ENCODE results near the gene TCL1B. TPM values are rescaled to one million over a fixed set of nuclear protein-coding genes. Genes with fewer than 3 reads are reported as not detected.

Gene TCL1B
- polyA plus RNA-seq, 3 donors: not detected

GRCh38 chr14:95651821-95652583, 34.2 kb upstream of the TCL1B start:
- Mint-ChIP-seq H3K27me3 (ENCODE audit: low read depth in 3 of 3) (peaks cover 2 to 9% (median 2%) of the 10 kb centered on the region in 3 donors), H3K9me3 (peaks cover 0 to 5% (median 2%) of the 10 kb centered on the region in 7 donors), H3K36me3 (no peaks in the 10 kb centered on the region), H3K27ac (no peak overlapping the region), H3K4me3 (no peak overlapping the region), H3K4me1 (no peaks in the 10 kb centered on the region)
- H4K20me1 ChIP-seq (ENCODE audit: insufficient read depth, low read length): no peaks in the 10 kb centered on the region
- H3K4me2 ChIP-seq (replicated peaks; ENCODE audit: extremely low read depth, low read length, poor library complexity, severe bottlenecking): no peak overlapping the region
- no peaks in the 10 kb centered on the region for H3K36me3 ChIP-seq (replicated peaks in 1 of 2; ENCODE audit: control insufficient read depth in 1 of 2, insufficient read depth in 2 of 2, low read length in 2 of 2)
- no peak overlapping the region for H3K4me3 ChIP-seq (replicated peaks in 1 of 3; ENCODE audit: low read depth in 2 of 3, low read length in 3 of 3)
- H2AFZ ChIP-seq (ENCODE audit: insufficient read depth, low read depth, low read length, poor library complexity, severe bottlenecking): no peak overlapping the region
- H3K27ac ChIP-seq (ENCODE audit: low read depth in 1 of 2, low read length in 2 of 2): no peak overlapping the region
- DNase-seq: no peak
- 85% methylated on average over 2 of the region's 5 CpGs for WGBS (ENCODE audit: insufficient coverage)
- no peaks in the 10 kb centered on the region for H3K9me3 ChIP-seq (replicated peaks in 1 of 2; ENCODE audit: control insufficient read depth in 1 of 2, insufficient read depth in 1 of 2, low read length in 2 of 2)
- H3K79me2 ChIP-seq (ENCODE audit: insufficient read depth, low read length): no peaks in the 10 kb centered on the region
- no peak overlapping the region for H3K9ac ChIP-seq (ENCODE audit: insufficient read depth, low read length, poor library complexity, severe bottlenecking)
- TF ChIP-seq, protein P1, sequence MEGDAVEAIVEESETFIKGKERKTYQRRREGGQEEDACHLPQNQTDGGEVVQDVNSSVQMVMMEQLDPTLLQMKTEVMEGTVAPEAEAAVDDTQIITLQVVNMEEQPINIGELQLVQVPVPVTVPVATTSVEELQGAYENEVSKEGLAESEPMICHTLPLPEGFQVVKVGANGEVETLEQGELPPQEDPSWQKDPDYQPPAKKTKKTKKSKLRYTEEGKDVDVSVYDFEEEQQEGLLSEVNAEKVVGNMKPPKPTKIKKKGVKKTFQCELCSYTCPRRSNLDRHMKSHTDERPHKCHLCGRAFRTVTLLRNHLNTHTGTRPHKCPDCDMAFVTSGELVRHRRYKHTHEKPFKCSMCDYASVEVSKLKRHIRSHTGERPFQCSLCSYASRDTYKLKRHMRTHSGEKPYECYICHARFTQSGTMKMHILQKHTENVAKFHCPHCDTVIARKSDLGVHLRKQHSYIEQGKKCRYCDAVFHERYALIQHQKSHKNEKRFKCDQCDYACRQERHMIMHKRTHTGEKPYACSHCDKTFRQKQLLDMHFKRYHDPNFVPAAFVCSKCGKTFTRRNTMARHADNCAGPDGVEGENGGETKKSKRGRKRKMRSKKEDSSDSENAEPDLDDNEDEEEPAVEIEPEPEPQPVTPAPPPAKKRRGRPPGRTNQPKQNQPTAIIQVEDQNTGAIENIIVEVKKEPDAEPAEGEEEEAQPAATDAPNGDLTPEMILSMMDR (IDR thresholded peaks at IDR 0.05): no peak
- H3K4me1 ChIP-seq (ENCODE audit: control insufficient read depth in 1 of 2, insufficient read depth in 2 of 2, low read length in 2 of 2): no peaks in the 10 kb centered on the region
- intact Hi-C loops (cut with micrococcal nuclease): no loop called here
- H3K27me3 ChIP-seq (ENCODE audit: control insufficient read depth in 2 of 2, insufficient read depth in 2 of 2, low read length in 2 of 2): no peaks in the 10 kb centered on the region

DNA sequence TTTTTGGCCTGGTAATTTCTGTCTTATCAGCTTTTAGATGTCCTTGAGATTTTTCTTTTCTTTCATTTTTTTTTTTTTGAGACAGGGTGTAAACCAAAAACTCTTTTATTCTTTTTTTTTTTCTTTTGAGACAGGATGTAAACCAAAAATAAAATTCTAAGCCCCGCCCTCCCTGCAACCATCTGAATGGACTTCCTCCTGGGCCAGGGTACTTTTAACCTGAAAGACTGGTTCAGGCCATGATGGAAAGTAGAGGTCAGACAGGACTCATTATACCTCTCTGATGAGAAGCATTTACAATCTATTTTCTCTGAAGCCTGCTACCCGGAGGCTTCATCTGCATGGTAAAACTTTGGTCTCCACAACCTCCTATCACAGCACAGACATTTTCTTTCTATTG, 33.5 kb upstream of the TCL1B start:
- Histone ChIP-seq H3K4me3 (replicated peaks in 1 of 3; ENCODE audit: low read depth in 2 of 3, low read length in 3 of 3) (no peak overlapping the region), H3K9ac (ENCODE audit: insufficient read depth, low read length, poor library complexity, severe bottlenecking) (no peak overlapping the region), H2AFZ (ENCODE audit: insufficient read depth, low read depth, low read length, poor library complexity, severe bottlenecking) (no peak overlapping the region), H3K36me3 (replicated peaks in 1 of 2; ENCODE audit: control insufficient read depth in 1 of 2, insufficient read depth in 2 of 2, low read length in 2 of 2) (no peaks in the 10 kb centered on the region), H4K20me1 (ENCODE audit: insufficient read depth, low read length) (no peaks in the 10 kb centered on the region), H3K27me3 (ENCODE audit: control insufficient read depth in 2 of 2, insufficient read depth in 2 of 2, low read length in 2 of 2) (no peaks in the 10 kb centered on the region), H3K9me3 (replicated peaks in 1 of 2; ENCODE audit: control insufficient read depth in 1 of 2, insufficient read depth in 1 of 2, low read length in 2 of 2) (no peaks in the 10 kb centered on the region), H3K79me2 (ENCODE audit: insufficient read depth, low read length) (no peaks in the 10 kb centered on the region), H3K4me2 (replicated peaks; ENCODE audit: extremely low read depth, low read length, poor library complexity, severe bottlenecking) (no peak overlapping the region), H3K27ac (ENCODE audit: low read depth in 1 of 2, low read length in 2 of 2) (no peak overlapping the region), H3K4me1 (ENCODE audit: control insufficient read depth in 1 of 2, insufficient read depth in 2 of 2, low read length in 2 of 2) (no peaks in the 10 kb centered on the region)
- TF ChIP-seq, protein P1 (IDR thresholded peaks at IDR 0.05): no peak
- no peak overlapping the region for H3K27ac Mint-ChIP-seq
- no peak overlapping the region for H3K4me3 Mint-ChIP-seq
- peaks cover 2 to 5% (median 2%) of the 10 kb centered on the region in 3 donors for H3K27me3 Mint-ChIP-seq (ENCODE audit: low read depth in 3 of 3)
- 60% methylated on average over 1 of the region's 2 CpGs for WGBS (ENCODE audit: insufficient coverage)
- peaks cover 0 to 3% (median 1%) of the 10 kb centered on the region in 7 donors for H3K9me3 Mint-ChIP-seq
- DNase-seq: no peak
- no peaks in the 10 kb centered on the region for H3K36me3 Mint-ChIP-seq
- intact Hi-C loops (cut with micrococcal nuclease): no loop called here
- H3K4me1 Mint-ChIP-seq: no peaks in the 10 kb centered on the region

Data from CD14-positive monocyte (primary cell).